Measurements from ENCODE around the gene FBN2.

DNA sequence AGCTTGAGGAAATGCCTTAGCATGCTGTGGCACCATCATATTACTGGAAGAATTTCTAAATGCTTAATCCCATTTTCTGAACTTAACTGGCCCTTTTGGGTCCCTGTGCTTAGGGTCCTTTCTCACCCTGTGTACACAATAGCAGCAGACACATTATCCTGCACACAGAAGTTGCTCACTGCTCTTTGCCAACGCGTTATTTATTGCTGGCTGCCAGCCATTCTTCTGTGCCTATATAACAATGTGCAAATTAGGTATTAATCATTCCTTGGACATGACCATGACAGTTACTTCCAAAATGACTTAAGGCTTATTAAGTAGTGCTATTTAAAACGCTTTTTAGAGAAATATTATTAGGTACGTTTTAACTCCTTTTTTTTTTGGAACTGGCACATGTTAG, 134.7 kb downstream of the FBN2 start:
- TF ChIP-seq, protein P1, sequence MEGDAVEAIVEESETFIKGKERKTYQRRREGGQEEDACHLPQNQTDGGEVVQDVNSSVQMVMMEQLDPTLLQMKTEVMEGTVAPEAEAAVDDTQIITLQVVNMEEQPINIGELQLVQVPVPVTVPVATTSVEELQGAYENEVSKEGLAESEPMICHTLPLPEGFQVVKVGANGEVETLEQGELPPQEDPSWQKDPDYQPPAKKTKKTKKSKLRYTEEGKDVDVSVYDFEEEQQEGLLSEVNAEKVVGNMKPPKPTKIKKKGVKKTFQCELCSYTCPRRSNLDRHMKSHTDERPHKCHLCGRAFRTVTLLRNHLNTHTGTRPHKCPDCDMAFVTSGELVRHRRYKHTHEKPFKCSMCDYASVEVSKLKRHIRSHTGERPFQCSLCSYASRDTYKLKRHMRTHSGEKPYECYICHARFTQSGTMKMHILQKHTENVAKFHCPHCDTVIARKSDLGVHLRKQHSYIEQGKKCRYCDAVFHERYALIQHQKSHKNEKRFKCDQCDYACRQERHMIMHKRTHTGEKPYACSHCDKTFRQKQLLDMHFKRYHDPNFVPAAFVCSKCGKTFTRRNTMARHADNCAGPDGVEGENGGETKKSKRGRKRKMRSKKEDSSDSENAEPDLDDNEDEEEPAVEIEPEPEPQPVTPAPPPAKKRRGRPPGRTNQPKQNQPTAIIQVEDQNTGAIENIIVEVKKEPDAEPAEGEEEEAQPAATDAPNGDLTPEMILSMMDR (IDR thresholded peaks at IDR 0.05), result no peak
- TF ChIP-seq POLR2AphosphoS5 (IDR thresholded peaks at IDR 0.05) (no peak), EP300 (IDR thresholded peaks at IDR 0.05) (no peak)
